GM12874 (cell line): ENCODE results near the gene NPR2.

Source experiments
- TF ChIP-seq, protein P1 (sequence below): IDR thresholded peaks from 2 replicates; pipeline ENCODE4 v1.5.1; 2011; ENCODE audit warnings: low read depth, mild to moderate bottlenecking, control low read depth, low read length, moderate library complexity; ENCODE audit not compliant: insufficient read depth

NPR2 gene

DNA sequence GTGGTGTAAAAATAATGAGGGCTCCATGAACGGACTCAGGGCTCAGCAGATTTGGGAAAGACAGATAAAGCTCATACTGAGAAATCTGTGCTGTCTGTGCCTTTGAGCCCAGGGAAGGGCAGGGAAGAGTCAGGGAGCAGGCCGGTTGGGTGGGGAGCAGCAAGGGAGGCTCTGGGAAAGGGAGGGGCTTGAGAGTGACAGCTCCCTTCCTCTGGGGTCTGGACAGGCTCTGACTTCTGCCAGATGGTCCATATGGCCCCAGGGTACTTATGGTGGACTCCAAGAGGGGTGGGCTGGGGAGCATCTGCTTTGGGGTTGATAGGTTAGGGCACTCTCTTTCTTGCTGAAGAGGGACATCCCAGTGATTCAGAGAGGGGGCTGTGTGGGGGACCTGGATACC, 2.1 kb downstream of the NPR2 start:
- TF ChIP-seq, protein P1, sequence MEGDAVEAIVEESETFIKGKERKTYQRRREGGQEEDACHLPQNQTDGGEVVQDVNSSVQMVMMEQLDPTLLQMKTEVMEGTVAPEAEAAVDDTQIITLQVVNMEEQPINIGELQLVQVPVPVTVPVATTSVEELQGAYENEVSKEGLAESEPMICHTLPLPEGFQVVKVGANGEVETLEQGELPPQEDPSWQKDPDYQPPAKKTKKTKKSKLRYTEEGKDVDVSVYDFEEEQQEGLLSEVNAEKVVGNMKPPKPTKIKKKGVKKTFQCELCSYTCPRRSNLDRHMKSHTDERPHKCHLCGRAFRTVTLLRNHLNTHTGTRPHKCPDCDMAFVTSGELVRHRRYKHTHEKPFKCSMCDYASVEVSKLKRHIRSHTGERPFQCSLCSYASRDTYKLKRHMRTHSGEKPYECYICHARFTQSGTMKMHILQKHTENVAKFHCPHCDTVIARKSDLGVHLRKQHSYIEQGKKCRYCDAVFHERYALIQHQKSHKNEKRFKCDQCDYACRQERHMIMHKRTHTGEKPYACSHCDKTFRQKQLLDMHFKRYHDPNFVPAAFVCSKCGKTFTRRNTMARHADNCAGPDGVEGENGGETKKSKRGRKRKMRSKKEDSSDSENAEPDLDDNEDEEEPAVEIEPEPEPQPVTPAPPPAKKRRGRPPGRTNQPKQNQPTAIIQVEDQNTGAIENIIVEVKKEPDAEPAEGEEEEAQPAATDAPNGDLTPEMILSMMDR, result no peak

DNA sequence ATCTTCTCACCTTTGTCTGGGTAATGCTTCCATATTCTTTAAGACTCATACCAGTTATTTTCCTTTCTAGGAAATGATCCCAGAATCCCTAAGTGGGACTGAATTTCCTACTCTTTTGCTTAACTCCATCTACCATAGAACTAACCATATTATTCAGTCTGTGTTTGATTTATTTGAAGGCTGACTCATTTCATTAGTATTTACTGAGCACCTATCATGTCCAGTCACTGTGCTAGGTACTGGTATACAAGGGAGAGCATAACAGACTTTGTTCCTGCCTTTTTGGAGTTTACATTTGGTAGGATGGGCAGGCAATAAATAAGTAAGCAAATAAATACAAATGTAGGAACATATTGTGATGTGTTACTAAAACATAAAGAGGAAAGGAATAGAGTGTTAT, 4.3 kb downstream of the NPR2 start:
- TF ChIP-seq, protein P1, result no peak

DNA sequence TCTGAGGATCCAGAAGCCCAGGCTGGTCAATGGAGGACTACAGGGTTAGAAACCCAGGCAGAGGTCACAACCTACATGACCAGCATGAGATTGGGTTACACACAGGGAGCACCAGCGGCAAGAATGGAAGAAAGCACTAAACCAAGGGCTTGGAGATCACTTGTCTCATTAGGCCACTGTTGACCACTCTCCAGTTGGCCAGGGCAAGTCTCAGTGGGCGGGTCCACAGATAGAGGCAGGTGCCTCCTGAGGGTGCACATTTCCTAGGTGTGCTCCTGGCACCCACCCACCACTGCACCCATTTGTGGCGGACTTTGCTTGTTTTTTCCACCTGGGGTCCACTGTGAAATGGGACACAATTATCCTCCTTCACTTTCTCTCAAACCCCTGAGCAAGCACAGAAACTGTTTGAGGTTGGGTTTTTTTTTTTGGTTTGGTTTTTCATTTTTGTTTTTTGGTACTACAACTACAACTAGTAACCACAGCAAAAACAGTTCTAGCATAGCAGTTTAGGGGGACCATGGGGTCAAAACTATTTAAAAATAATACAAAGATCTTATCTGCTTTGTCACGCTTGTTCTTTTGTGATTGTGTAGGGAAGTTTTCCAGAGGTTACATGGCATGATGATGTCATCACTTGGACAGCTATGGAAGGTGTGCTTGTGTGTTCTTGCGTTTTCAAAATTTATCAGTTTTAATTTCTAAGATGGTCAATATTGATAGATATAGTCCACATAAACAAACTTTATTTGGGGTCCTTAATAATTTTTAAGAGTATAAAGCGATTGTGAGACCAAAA, 6.1 kb downstream of the NPR2 start:
- TF ChIP-seq, protein P1, result no peak

DNA sequence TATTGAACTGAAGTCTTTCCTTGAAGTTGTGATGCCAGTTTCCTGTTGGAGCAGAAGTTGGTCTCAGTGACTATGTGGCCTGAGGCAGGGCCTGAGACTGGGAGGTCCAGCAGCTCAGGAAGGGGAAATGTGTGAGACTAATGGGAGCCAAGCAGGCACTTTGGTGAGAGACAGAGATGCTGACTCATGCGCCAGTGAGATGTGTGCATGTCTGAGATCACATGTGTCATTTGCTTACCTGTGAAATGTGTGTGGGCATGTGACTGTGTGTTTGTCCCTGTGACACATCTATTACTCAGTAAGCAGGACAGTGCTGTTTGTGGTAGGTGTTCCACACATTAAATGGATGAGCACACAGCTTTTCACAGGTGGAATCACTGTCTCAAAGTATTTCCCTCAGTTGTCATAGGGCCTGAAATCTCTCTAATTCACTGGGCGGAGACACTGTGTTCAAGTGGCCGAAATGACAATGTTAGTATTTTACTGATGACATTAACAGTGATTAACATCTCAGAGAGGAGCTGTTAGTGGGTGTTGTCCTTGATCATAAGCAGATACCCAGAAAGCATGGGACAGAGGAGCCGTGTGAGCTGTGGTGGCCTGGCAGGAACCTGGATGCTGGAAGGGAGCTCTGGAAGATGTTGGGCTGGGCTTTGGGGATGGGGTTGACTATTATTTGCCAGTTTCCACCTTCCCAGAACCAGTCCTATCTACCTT, 7.4 kb downstream of the NPR2 start:
- TF ChIP-seq, protein P1, result no peak

DNA sequence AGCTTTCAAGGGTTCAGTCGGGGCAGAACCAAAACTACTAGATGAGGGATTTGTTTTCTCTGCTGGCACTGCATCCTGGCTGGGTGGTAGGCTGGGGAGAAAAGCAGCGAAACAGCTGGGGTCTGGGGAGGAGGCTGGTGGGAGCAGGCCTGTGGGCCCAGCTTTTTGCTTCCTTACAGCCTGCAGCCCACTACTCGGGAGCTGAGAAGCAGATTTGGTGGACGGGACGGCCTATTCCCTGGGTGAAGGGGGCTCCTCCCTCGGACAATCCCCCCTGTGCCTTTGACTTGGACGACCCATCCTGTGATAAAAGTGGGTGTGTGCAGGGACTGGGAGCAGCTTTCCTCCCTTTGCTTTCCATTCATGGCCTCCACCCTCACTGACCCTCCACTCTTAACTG, 9.1 kb downstream of the NPR2 start:
- TF ChIP-seq, protein P1, result no peak

DNA sequence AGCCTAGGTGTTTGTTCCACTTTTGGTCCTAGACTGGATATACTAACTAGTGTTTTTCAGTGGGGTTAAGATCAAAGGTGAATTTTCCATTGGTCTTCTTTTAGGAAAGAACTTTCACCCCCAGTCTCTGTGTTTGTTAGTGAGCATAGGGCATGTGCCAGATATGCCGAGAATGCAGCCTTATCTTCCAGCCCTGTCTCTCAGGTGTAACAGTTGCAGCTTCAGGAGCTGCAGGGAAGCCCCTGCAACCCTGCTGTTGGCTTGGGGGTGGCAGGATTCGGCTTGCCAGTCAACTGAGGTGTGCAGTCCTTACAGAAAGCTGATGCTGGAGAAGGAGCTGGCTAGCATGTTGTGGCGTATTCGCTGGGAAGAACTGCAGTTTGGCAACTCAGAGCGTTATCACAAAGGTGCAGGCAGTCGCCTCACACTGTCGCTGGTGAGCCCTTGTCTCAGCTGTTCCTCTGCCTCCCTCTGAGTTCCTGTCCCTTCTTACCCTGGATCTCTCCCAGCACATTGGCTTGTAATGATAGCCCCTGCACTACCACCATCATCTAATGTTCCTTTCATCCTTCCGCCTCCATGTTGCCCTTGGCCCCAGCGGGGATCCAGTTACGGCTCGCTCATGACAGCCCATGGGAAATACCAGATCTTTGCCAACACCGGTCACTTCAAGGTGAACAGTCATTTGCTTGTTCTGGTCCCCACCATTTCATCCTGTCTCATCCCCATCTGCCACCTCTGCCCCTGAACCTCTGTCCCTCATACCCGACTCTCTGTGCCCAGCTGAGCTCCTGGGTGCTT, 10.1 kb downstream of the NPR2 start:
- TF ChIP-seq, protein P1, result no peak

DNA sequence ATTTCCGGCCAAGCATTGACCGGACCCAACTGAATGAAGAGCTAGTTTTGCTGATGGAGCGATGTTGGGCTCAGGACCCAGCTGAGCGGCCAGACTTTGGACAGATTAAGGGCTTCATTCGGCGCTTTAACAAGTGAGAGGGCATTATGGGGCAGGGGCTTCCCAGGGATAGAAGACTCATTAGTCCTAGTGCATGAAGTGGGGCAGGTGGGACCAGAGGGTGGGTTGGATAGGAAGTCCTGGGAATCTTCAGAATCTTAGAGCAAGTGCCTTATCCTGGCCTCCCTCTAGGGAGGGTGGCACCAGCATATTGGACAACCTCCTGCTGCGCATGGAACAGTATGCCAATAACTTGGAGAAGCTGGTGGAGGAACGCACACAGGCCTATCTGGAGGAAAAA, 14.7 kb downstream of the NPR2 start:
- TF ChIP-seq, protein P1, result no peak
